ENCODE data around the gene TTC27.
"Not testable (repeated sequence)": the region's sequence is repeated elsewhere in the genome, so short reads cannot be mapped to it uniquely, and the experiment has no call there.

TTC27 gene

DNA sequence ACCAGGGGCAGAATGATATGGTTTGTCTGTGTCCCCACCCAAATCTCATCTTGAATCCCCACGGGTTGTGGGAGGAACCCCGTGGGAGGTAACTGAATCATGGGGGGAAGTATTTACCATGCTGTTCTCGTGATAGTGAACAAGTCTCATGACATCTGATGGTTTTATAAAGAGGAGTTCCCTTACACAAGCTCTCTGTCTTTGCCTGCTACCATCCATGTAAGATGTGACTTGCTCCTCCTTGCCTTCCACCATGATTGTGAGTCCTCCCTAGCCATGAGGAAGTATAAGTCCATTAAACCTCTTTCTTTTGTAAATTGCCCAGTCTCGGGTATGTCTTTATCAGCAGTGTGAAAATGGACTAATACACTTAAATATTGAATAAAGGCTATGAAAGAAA lies 218.4 kb downstream of the TTC27 start:
- not testable (repeated sequence) for DNase-seq (ENCODE audit: low read depth in 2 of 3, low spot score in 2 of 3)

DNA sequence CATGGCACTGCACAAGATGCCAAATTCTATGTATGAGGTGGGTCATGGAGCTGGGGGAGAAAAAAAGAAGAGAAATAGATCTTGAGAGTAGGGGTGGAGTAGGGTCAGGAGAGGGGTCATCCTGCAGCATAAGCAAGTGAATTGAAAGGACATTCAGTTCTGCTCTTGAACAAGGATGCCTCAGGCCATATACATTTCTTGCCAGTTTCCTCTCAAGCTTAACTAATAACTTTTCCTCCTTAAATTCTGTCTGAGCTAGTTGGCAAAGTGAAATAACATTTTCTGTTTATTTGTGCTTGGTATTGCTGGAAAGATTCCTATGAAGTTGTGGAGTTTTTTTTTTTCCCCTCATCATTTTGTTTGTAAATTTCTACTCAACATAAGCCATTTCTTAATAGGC lies 219.9 kb downstream of the TTC27 start:
- no peak for DNase-seq (ENCODE audit: low read depth in 2 of 3, low spot score in 2 of 3)

DNA sequence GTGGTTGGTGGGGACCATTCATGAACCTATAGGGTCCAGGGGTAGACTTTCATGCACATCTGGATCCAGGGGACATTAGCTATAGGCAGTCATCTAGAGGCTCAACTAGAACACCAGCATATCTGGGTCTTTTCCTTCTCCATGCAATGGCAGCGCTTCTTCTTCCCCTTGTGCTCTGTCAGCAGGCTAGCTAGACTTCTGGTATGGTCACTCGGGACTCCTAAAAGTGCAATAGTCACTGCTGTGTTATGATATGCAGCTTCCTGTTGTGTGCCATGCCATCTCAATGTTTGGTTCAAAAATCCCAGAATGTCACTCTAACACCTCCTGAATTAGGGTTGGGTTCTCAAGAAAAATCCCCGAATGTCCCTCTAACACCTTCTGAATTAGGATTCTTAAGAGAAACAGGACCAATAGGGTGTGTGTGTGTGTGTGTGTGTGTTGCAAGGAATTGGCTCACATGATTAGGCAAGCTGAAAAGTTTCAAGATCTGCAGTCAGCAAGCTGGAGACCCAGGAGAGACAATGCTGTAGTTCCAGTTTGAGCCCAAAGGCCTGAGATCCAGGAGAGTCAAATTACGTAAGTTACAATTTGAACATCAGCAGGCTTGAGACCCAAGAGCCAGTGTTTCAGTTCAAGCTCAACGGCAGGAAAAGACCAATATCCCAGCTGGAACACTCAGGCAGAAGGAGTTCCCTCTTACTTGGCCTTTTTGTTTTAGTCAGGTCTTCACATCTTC lies 221.8 kb downstream of the TTC27 start:
- DNase-seq (ENCODE audit: low read depth in 2 of 3, low spot score in 2 of 3) = no peak

DNA sequence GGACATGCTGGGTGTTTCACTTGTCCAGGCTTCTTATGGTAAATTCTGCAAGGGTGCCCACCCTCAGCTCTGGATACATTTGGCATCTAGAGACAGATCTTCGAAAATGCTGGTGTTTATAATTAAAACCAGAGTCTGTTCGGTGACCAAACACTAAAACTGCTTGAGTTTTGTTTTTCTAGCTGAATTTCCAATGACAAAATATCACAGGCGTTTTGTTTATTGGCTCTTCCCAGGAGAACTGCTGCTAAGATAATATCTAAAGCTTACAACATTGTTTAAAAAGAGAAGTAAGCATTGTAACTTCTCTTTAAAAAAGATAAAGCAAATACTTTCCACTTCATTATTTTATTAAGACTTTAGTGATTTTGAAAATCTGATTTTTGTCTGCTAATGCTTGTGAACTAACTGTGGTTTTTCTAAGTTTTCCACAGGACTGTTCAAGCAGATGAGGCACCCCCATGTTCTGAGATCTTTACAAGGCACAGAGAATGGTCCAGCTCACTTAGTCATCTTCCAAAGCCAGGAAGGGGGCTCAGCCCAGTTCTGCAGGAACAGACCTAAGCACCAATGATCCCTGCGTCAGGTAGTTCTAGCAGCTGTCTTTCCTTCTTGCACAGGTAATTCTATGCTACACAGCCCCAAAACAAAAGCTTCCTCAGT lies 224.1 kb downstream of the TTC27 start:
- no peak for DNase-seq (ENCODE audit: low read depth in 2 of 3, low spot score in 2 of 3)

DNA sequence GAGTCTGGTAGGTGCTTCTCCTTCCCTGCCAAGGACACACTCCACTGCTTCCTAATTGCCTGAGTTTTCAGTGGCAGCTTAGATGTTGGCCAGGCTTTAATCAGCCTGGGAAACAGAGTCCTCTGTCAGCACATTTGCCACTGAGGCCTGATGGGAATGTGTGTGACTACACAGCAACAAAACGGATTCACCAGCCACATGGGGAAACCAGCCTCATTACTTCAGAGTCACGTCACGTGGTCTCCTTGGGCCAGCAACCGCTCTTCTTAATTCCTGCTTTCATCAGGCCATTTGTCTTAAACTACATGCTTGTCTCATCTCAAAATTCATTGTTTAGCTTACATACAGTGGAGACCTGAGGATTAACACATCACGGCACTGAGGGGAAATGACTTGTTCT lies 225.0 kb downstream of the TTC27 start:
- DNase-seq (ENCODE audit: low read depth in 2 of 3, low spot score in 2 of 3) = no peak

DNA sequence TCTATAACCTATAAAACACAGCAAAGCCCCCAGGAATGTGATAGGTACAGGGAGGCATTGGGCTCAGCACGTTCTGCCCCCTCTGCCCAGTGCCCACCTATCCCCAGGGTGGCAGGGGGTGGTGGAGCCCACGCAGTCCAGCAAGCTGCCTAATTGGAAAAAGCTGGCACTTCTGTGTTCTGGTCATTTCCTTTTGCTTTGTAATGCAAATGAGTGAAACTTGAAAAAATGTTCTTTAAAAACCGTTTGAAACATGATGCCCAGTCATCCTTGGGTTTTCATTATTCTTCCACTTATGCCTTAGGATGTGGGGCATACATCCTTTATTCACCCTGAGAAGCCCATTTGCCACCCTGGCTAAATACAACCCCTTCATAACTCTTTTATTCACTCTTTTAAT lies 229.0 kb downstream of the TTC27 start:
- DNase-seq (ENCODE audit: low read depth in 2 of 3, low spot score in 2 of 3) = no peak

DNA sequence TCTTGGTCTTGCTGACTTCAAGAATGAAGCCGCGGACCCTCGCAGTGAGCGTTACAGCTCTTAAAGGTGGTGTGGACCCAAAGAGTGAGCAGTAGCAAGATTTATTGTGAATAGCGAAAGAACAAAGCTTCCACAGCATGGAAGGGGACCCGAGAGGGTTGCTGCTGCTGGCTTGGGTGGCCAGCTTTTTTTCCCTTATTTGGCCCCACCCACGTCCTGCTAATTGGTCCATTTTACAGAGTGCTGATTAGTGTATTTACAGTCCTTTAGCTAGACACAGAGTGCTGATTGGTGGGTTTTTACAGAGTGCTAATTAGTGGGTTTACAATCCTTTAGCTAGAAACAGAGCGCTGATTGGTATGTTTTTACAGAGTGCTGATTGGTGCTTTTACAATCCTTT lies 230.9 kb downstream of the TTC27 start:
- DNase-seq (ENCODE audit: low read depth in 2 of 3, low spot score in 2 of 3) = no peak

DNA sequence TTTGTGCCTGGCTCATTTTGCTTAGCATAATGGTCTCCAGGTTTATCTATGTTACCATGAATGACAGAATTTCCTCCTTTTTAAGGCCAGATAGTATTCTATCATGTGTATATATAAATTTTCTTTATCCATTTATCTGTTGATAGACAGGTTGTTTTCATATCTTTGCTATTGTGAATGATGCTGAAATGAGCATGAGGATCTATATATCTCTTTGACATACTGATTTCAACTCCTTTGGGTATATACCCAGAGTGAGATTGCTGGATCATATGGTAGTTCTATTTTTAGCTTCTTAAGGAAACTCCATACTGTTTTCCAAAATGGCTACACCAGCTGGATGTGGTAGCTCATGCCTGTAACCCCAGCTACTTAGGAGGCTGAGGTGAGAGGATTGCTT lies 232.5 kb downstream of the TTC27 start:
- DNase-seq (ENCODE audit: low read depth in 2 of 3, low spot score in 2 of 3) = no peak

DNA sequence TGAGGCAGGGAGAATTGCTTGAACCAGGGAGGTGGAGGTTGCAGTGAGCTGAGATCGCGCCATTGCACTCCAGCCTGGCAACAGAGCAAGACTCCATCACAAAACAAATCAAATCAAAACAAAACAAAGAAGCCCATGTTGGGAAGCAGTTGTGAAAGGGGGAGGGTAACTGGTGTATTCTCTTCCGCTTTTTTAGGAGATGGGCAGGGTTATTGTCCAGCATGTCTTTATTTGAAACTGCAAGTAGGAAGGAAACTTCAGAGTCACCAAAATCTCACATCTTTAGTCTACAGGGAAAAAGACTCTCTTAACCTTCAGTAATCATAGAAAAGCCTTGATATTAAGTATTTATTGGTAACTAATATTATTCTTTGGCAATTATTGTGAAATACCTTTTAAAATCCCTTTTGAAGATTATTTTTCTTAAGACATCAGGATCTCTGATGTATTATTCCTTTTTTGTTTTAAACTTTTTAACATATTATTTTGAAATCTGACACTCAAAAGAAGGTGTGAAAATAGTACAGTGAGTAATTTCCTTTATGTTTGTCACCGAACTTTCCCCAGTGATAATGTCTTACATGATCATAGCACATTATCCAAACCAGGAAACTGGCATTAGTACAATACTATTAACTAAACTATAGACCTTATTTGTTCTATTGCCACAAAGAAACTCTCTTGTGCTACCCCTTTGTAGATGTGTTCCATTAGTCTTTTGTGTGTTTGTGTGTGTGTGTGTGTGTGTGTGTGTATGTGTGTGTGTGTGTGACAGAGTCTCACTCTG lies 234.6 kb downstream of the TTC27 start:
- DNase-seq (ENCODE audit: low read depth in 2 of 3, low spot score in 2 of 3) = no peak

DNA sequence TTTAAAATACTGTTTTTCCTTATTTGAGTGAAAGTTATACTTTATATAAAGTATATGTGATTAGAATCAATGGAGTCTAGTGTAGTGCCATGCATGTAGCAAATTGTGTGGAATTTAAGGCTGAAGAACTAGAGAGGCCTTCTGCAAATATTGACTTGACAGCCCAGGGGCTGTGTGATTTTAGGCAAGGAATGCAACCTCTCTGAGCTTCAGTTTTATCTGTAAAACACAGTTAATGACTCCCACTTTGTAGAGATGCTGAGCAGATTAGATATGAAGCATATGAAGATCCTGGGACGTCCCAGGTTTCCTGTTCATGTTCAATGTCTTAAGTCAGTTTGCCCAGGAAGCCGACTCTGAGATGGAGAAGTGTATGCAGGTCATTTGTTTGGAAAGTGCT lies 235.5 kb downstream of the TTC27 start:
- no peak for DNase-seq (ENCODE audit: low read depth in 2 of 3, low spot score in 2 of 3)

DNA sequence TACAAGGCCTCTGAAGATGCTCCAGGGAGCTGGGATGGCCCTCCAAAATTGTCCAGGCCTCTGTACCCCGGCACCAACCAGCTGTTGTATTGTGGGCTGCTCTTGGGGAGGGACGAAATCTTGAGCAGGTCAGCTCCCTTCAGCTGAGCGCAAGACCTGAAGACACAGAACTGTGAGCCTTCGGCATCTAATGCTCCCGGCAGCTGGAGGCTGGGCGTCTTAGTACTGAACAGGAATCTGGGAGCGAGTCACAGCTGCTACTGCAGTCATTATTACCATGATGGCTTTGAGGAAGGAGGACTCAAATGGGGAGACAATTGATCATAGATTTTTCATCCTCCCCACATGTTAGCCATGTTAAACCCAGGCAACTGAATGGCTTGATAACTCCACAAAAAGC lies 236.0 kb downstream of the TTC27 start:
- no peak for DNase-seq (ENCODE audit: low read depth in 2 of 3, low spot score in 2 of 3)

DNA sequence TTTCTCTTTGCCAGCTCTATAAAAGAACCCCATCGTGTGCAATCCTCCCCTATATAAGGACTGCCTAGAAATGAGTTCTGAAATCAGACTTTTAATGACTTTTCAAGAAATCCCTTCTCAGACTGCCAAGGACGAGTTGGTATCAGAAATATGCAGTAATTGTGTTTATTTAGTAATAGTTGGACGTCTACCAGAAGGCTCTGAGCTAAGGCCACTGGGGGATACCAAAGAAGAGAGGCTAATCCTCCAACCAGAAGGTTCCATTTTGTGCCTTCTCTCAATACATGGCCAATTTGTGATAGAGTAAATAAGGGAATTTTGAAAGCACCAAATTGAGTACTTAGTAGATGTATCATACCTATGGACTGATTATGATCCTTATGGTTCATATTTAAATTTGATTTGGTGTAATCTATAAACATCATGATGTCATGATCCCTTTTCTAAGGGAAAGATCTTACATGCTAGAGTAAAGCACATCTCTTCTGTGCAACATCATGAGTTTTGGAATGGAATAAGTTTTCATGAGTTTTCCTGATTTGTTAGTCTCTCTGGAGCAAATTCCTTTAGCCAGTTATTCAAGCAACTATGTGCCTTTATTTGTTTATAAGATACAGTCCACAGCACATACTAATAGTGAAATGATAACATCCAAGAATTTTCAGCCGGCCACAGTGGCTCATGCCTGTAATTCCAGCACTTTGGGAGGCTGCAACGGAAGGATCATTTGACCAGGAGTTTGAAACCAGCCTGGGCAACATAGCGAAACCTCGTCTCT lies 236.7 kb downstream of the TTC27 start:
- DNase-seq (ENCODE audit: low read depth in 2 of 3, low spot score in 2 of 3) = no peak

DNA sequence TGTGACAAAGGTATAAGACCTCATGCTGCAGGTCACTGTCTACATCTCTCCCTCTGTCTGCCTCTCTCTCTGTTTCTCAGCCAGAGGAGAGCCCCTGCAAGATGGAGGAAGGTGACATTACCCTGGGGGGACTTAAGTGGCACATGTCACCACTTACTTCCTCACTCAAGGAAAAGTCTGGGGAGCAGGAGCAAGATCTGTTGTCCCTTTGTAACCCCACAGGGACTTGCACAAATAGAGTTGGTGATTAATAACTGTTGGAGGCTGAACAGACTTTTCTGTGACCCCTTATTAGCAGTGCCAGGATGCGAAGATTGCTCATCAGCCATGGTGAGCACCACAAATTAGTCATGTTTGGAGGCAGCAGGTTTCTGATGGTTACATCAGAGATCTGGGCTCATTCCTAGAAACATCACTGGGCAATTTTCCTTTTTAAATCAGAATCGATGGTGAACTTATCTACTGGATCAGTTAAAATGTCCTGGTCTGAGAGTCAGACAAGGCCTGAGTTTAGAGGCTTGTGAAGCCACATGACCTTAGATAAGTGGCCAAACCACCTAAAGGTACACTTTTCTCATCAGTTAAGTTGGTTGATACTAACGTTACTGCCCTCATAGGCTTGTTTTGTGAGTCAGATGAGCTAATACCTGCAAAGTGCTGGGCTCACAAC lies 237.7 kb downstream of the TTC27 start:
- no peak for DNase-seq (ENCODE audit: low read depth in 2 of 3, low spot score in 2 of 3)

DNA sequence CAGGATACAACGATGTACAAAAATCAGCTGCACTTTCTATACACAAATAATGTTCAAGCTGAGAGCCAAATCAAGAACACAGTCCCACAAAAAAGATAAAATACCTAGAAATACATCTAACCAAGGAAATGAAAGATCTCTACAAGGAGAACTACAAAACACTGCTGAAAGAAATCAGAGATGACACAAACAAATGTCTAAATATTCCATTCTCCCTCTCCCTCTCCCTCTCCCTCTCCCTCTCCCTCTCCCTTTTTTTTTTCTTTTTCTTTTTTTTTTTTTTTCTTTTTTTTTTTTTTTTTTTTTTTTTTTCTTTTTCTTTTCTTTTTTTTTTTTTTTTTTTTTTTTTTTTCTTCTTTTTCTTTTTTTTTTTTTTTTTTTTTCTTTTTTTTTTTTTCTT lies 238.6 kb downstream of the TTC27 start:
- not testable (repeated sequence) for DNase-seq (ENCODE audit: low read depth in 2 of 3, low spot score in 2 of 3)

Data from activated CD8-positive, alpha-beta memory T cell treated with anti-CD3 and anti-CD28 coated beads for 48 hours (primary cell).